Keratinocyte (primary cell): ENCODE results near the gene SRRD. TPM values are rescaled to one million over a fixed set of nuclear protein-coding genes. Genes with fewer than 3 reads are reported as not detected.

ENCODE experiments used
- DNase-seq: peaks from one replicate; pipeline ENCODE4 v3.0.0-alpha.2; 2011; ENCODE audit warnings: low read depth, missing footprints, low spot score
- FAIRE-seq: peaks from 2 replicates; lab custom pipeline; 2011; peaks lifted over from hg19 to GRCh38; lab: Jason Lieb, UNC
- H2AFZ ChIP-seq: 2 replicates; pipeline ENCODE4 v1.6.0; 2012; ENCODE audit warnings: low read length, control low read depth, inconsistent platforms; ENCODE audit not compliant: control insufficient read depth
- H3K27ac ChIP-seq: 2 replicates; pipeline ENCODE4 v1.5.1; 2011; ENCODE audit warnings: low read length; ENCODE audit not compliant: control insufficient read depth, insufficient read depth
- H3K27me3 ChIP-seq: 3 replicates; pipeline ENCODE4 v1.6.0; 2011; ENCODE audit warnings: low read length; ENCODE audit not compliant: control insufficient read depth, insufficient read depth; ENCODE audit errors: extremely low read depth
- H3K36me3 ChIP-seq, 2 experiments: 2 replicates in 1 of 2; 3 replicates in 1 of 2; pipeline ENCODE4 v1.5.1; 2011; ENCODE audit warnings: low read length in 2 of 2, mild to moderate bottlenecking in 1 of 2; ENCODE audit not compliant: control insufficient read depth in 2 of 2, insufficient read depth in 2 of 2; ENCODE audit errors: extremely low read depth in 1 of 2
- H3K4me1 ChIP-seq: 3 replicates; pipeline ENCODE4 v1.5.1; 2011; ENCODE audit warnings: low read length; ENCODE audit not compliant: control insufficient read depth, insufficient read depth; ENCODE audit errors: extremely low read depth
- H3K4me2 ChIP-seq: 3 replicates; pipeline ENCODE4 v1.6.0; 2011; ENCODE audit warnings: low read depth, low read length; ENCODE audit not compliant: control insufficient read depth, insufficient read depth; ENCODE audit errors: extremely low read depth
- H3K4me3 ChIP-seq, 3 experiments: fragments of 200-600 bp in 1 of 3; sonication (generic) in 1 of 3; 2 replicates in 2 of 3; 3 replicates in 1 of 3; pipeline ENCODE4 v1.5.1; 2011 to 2016; ENCODE audit warnings: low read length in 3 of 3, mild to moderate bottlenecking in 3 of 3, control low read depth in 2 of 3, inconsistent platforms in 1 of 3, low read depth in 1 of 3, mixed read lengths in 1 of 3, mixed run types in 1 of 3, moderate library complexity in 1 of 3; ENCODE audit not compliant: control insufficient read depth in 2 of 3, insufficient read depth in 2 of 3; ENCODE audit errors: extremely low read depth in 1 of 3
- H3K79me2 ChIP-seq: 2 replicates; pipeline ENCODE4 v1.6.0; 2012; ENCODE audit warnings: low read length; ENCODE audit not compliant: control insufficient read depth, insufficient read depth
- H3K9ac ChIP-seq: 3 replicates; pipeline ENCODE4 v1.6.0; 2011; ENCODE audit warnings: low read length; ENCODE audit not compliant: control insufficient read depth, insufficient read depth; ENCODE audit errors: extremely low read depth
- H3K9me1 ChIP-seq: 3 replicates; pipeline ENCODE4 v1.6.0; 2011; ENCODE audit warnings: low read length; ENCODE audit not compliant: control insufficient read depth, insufficient read depth; ENCODE audit errors: extremely low read depth
- H3K9me3 ChIP-seq: 2 replicates; pipeline ENCODE4 v1.5.1; 2012; ENCODE audit warnings: low read depth, low read length; ENCODE audit not compliant: control insufficient read depth
- H4K20me1 ChIP-seq: 3 replicates; pipeline ENCODE4 v1.6.0; 2011; ENCODE audit warnings: low read length; ENCODE audit not compliant: control insufficient read depth, insufficient read depth; ENCODE audit errors: extremely low read depth
- EZH2 ChIP-seq: IDR thresholded peaks from one replicate; pipeline ENCODE4 v1.6.1; 2012; ENCODE audit warnings: inconsistent platforms, mild to moderate bottlenecking, low read length, moderate library complexity
- dilution Hi-C: fragments of 300-500 bp; cut with MboI; formaldehyde crosslinking; loops from one replicate; pipeline ENCODE4 v1.7.0; 2020; ENCODE audit warnings: low sequenced_read_pairs; ENCODE audit not compliant: extremely low pct_ligation_motif_present
- polyA plus RNA-seq, 5 experiments: library from polyadenylated mRNA; depleted of rRNA in 3 of 5; stranded (reverse) in 3 of 5; stranded (forward) in 1 of 5; unstranded in 1 of 5; fragments of >200 nt; gene quantifications; 1 replicate in 1 of 5; 2 replicates in 3 of 5; 3 replicates in 1 of 5; pipeline versions ENCODE4 v1.2.1 to v1.2.3, GENCODE V29; 2011 to 2012; ENCODE audit warnings: missing spikeins in 2 of 5, low read depth in 1 of 5, low replicate concordance in 1 of 5
- TF ChIP-seq, protein P1 (sequence below), 3 experiments: IDR thresholded peaks in 1 of 3; conservative IDR thresholded peaks in 1 of 3; optimal IDR thresholded peaks in 1 of 3; 2 replicates in 2 of 3; 3 replicates in 1 of 3; pipeline versions ENCODE3 to v1.5.1; 2011; ENCODE audit warnings: low read length in 3 of 3, mild to moderate bottlenecking in 3 of 3, moderate library complexity in 2 of 3, control low read depth in 1 of 3, inconsistent platforms in 1 of 3; ENCODE audit not compliant: insufficient read depth in 2 of 3; ENCODE audit errors: extremely low read depth in 1 of 3

SRRD gene
- polyA plus RNA-seq, 1 donor (not counting 4 experiments of a cell fraction or from before 2014, with no cell fraction given), result 45.0 TPM

DNA sequence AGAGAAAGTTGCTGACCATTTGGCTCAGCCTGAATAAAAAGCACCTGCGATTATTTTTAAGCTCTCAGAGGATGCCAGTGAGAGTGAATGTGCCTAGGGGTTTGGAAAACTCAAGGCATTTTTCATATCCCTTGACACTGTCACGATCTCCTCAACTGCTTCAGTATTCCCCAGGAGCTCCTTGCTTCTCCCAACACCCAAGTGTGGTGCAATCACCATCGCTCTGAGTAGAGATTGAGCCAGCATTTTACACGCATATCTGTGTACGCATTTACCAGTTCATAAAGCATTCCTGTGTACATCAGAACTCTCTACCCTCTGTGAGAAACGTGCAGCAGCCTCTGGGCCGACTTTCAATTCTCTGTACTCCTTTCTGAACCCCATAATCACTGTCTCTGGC lies 1.3 kb downstream of the SRRD start:
- no peaks in the 10 kb centered on the region for H3K9me3 ChIP-seq
- H3K79me2 ChIP-seq, result peaks cover 34% of the 10 kb centered on the region
- H3K4me2 ChIP-seq, result peak overlapping the region; percentile 94
- H3K27me3 ChIP-seq, result no peaks in the 10 kb centered on the region
- dilution Hi-C loops, result no loop called here
- peak overlapping the region; percentile 94 for H3K9ac ChIP-seq
- peaks cover 42% of the 10 kb centered on the region for H3K4me1 ChIP-seq
- no peaks in the 10 kb centered on the region for H4K20me1 ChIP-seq
- H3K4me3 ChIP-seq, result peak overlapping the region in 2 of 3 experiments; percentile 97 to 98
- TF ChIP-seq, protein P1, sequence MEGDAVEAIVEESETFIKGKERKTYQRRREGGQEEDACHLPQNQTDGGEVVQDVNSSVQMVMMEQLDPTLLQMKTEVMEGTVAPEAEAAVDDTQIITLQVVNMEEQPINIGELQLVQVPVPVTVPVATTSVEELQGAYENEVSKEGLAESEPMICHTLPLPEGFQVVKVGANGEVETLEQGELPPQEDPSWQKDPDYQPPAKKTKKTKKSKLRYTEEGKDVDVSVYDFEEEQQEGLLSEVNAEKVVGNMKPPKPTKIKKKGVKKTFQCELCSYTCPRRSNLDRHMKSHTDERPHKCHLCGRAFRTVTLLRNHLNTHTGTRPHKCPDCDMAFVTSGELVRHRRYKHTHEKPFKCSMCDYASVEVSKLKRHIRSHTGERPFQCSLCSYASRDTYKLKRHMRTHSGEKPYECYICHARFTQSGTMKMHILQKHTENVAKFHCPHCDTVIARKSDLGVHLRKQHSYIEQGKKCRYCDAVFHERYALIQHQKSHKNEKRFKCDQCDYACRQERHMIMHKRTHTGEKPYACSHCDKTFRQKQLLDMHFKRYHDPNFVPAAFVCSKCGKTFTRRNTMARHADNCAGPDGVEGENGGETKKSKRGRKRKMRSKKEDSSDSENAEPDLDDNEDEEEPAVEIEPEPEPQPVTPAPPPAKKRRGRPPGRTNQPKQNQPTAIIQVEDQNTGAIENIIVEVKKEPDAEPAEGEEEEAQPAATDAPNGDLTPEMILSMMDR (optimal IDR thresholded peaks at IDR 0.05 in 1 of 3, IDR thresholded peaks at IDR 0.05 in 1 of 3, conservative IDR thresholded peaks at IDR 0.05 in 1 of 3; ENCODE audit: extremely low read depth in 1 of 3, insufficient read depth in 2 of 3, low read length in 3 of 3), result no peak
- TF ChIP-seq EZH2, result no peak
- no peak overlapping the region for H2AFZ ChIP-seq
- FAIRE-seq (no peak), DNase-seq (no peak)
- no peaks in the 10 kb centered on the region for H3K9me1 ChIP-seq
- peaks cover 7 to 21% of the 10 kb centered on the region in 2 experiments for H3K36me3 ChIP-seq
- peak overlapping the region; percentile 89 for H3K27ac ChIP-seq

DNA sequence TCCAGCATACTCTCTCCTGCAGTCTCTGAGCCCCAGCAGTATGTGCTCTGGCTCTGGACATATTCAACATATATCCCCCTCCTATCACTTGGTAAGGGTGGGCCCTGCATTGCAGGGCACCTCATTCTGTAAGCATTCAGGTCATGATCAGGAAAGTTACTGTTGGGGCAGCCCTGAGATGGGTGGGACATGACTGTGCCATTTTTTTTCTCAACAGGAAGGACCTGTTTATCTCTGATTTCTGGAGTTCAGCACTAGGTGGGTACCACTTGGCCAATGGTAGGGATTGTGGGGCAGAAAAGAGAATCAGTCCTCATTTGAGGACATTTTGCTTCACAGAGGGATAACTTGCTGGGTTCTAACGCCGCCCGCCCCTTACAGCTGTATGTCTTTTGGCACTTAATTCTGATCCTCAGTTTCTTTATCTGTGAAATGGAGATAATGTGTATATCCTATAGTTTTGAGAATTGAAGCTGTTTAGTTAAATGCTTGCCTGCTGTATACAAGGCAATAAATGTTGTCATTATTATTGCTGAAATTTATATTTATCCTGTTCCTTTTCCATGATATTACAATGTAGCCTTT lies 2.2 kb downstream of the SRRD start:
- peak overlapping the region; percentile 15 for H3K27ac ChIP-seq
- dilution Hi-C loops, result no loop called here
- H3K79me2 ChIP-seq, result peaks cover 27% of the 10 kb centered on the region

More for the DNA sequence above, 2.2 kb downstream of the SRRD start:
- Histone ChIP-seq H3K36me3 (peaks cover 10 to 24% of the 10 kb centered on the region in 2 experiments), H3K9me3 (no peaks in the 10 kb centered on the region), H3K9ac (no peak overlapping the region), H3K9me1 (no peaks in the 10 kb centered on the region), H2AFZ (no peak overlapping the region), H4K20me1 (no peaks in the 10 kb centered on the region), H3K4me1 (peaks cover 34% of the 10 kb centered on the region), H3K27me3 (no peaks in the 10 kb centered on the region), H3K4me3 (no peak overlapping the region), H3K4me2 (peak overlapping the region; percentile 94)
- TF ChIP-seq, protein P1 (optimal IDR thresholded peaks at IDR 0.05 in 1 of 3, IDR thresholded peaks at IDR 0.05 in 1 of 3, conservative IDR thresholded peaks at IDR 0.05 in 1 of 3; ENCODE audit: extremely low read depth in 1 of 3, insufficient read depth in 2 of 3, low read length in 3 of 3), result no peak
- TF ChIP-seq EZH2, result no peak
- DNase-seq (no peak), FAIRE-seq (no peak)
